GM18858 (cell line): Measurements from ENCODE around the gene RBPJL.
"Not testable (repeated sequence)": the region's sequence is repeated elsewhere in the genome, so short reads cannot be mapped to it uniquely, and the experiment has no call there.

Source experiments
- ATAC-seq: cut with Tn5 transposase; IDR thresholded peaks from one replicate; pipeline ENCODE4 v1.9.1; 2021; ENCODE audit not compliant: unreplicated experiment

Gene RBPJL

DNA sequence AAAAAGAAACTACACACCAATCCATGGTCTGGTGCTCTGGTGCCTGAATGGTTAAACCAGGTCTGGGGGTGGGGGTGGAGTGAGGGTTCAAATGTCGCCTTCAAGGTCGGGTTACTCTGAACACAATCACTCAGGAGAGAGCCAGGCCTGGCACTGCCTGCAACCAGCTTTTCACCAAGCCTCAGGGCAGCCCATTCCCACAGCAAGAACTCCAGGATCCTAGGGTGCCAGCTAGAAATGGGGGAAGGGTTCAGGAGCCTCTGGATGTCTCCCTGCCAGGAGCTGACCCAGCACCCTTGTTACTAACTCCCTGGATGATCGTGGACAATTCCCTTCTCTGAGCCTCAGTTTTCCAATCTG is 34.9 kb downstream of the RBPJL start:
- ATAC-seq = no peak

DNA sequence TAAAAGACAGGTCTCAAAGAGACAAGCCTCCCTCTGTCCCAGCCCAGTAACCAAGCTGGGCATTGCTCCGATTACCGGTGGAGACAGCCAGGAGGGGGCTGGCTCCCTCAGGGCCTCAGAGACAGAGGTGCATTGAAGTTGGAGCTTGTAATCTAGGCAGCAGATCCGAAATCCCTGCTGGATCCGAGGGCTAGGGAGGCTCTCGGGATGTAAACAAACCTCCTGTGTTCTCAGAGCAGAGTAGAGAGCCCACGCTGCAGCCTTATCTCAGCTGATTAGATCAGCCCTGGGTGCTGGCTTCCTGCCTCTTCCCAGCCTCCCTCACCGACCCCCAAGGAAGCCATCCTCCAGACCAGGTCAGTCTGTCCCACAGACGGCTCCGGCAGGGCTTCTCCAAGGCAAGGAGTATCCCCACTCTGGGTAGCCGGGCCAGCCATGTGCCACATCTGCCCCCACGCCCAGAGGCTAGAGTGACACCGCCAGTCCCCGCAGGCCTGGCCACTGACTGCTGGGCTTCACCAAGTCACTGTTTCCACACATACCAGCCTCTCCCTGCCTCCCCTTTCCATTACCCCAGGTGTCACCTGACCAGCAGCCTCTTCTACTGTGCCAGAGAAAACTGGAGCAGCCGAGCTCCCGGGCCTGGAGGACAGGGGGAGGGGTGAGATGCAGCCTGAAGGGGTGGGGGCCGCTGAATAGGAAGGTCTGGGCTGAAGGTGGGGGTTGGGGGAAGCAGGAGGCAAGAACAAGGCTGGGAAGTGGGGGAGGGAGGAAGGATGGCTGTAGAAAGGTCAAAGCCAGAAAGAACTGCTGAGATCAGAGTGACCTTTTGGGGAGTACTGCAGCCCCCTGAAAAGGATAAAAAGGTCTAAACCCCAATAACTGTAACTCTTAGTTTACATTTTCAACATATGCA is 35.6 kb downstream of the RBPJL start:
- ATAC-seq = no peak

DNA sequence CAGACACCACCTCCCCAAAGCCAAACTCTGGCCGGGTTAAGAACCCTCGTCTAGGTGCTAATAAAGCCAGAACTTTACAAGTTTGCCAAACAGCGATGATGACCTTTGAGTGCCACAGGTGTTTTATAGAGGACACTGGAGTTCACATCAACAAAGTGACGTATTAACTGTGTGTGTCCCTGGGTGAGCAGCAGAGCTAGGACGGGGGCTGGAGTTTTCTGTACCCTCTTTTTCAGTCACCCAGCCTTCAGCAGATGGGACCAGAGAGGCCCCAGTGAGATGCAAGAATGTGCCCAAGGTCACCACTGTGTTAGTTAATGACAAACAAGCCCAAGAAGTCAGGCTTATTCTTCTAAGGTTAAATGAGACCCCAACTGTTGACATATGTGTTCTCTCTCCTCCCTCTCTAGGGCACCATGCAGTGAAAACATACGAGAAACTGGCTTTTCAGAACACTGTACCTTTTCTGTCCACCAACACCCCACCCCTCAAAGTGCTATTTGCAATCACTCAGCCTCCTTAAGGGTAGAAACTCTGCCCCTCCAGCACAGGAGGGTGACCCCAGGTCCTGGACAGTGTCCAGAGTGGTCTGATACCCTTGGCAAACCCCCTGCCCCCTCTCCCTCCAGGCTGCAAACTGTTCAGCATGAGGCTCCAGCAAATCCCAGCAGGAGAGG is 36.4 kb downstream of the RBPJL start:
- ATAC-seq = no peak

DNA sequence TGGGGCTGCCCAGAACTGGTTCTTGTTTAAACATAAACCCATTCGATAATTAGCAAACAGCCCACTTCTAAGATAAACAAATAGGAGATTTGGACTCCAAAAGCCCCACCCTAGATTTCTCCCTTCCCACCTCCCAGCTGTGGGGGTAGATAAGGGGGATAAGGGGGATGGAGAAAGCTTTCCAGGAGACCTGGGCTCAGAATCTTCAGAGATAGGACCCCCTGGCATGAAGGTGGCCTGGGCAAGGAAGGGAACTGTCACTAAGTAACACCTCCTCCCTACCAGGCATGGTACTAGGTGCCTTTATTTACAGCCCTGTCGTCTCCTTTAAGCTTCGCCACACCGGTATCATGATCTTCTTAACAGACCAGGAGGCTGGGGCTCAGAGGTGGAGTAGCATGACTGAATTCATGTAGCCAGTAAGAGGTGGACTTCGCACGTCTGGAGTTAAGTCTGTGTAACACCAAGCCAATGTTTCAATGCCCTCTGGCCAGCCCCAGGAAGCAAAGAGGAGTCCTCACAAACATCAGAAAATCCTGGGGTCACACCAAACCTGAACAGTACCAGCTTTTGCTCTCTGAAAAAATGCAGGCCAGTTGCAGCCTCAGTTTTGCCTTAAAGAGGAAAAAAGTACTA is 37.0 kb downstream of the RBPJL start:
- no peak for ATAC-seq

DNA sequence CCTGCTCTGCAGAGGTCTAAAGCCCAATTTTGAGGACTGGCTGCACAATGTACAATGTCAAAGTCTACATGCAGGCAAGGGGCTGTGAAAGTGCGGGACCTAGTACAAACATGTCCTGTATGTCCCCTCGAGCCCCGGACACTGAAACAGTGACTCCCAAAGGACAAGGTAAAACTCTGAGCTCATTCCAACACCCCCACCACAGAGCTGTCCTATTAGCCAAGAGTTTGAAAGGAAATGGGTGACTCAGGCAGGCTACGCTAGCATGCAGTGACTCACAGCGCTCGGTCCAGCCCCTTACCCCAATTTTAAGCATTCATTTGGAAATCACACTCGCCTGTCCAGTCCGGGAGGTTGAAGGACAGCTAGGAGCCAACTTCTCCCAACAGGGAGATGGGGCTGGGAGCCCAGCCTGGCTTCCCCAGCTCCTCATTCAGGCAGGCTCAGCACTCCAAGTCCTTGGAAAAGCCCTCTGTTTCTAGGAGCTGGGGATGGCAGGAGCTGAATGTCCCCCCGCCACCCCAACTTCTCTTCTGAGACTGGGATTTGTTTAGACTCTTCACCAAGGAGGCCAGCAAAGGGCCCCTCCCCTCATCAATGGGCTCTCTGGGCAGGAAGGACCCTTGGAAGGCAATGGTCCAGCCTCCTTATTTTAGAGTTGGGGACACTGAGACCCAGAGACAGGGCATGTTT is 37.7 kb downstream of the RBPJL start:
- ATAC-seq = no peak

DNA sequence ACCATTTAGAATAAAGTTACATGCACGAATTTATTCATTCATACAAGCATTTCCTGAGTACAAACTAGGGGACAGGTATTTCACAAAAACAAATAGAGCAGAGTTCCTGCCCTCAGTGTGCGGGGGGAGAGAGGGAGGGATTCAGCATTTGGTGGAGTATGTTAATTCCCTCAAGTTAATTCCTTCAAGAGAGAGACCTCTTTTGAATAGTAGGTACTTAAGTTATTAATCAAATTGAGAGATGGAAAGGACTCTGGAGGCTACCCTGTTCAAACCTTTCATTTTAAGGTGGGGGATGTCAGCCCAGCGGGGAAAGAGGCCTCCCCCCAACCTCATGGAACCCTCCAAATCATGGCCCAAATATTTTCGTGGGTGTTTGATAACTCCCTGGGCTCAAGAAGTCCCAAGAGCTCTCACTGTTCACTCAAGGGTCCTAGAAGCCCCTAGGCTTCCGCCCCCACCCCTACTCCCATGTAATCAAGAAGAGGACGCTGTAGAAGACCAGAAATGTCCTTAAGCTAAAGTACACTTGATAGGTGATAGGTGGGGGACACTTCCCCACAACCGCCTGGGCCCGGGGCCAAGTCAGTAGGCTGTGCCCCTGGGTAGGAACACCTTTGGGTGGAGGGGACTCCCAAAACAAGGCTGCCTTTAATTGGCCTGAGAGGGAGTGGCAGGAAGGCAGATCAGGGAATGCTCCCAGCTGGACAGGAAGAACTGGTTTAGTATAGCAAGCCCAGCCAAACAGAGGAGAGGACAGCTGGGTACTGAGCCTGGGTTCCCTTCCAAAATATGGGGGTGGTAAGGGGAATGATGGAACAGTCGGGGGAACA is 38.7 kb downstream of the RBPJL start:
- no peak for ATAC-seq

DNA sequence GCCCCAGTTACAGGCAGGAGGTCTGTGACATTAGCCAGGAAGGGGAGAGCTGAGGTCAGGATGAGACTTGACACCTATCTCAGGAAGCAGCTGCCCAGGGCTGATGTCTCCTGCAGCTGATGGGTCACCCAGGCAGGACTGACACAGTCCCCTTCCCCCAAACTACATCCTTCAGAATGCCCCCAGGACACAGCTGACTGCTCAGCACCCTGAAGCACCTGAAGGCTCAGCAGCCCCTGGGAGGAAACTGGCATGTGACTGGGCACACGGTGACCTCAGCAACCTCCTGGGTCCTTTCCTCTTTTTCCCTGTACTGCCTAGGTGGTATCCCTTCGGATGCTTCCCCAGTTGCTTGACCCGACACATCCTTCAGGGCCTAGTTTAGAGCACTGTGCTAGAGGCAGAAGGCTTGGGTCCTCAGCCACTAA is 39.7 kb downstream of the RBPJL start:
- ATAC-seq = no peak

DNA sequence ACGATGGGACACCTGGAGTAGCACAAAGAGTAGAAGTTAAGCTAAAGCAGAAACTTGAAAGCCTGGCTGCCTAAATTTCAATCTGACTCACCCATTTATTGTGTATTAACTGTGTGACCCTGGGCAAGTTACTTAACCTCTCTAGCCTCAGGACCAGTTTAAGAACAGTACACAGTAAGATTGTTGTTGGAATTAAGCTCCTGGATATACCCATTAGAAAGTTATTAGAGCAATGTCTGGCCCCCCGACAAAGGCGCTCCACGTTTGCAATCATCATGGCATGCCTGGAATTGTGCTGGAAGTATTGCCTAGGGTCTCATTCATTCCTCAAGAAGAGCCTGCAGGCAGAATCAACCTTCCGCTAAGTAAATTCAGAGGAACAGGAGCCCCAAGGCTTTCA is 40.2 kb downstream of the RBPJL start:
- ATAC-seq = no peak

DNA sequence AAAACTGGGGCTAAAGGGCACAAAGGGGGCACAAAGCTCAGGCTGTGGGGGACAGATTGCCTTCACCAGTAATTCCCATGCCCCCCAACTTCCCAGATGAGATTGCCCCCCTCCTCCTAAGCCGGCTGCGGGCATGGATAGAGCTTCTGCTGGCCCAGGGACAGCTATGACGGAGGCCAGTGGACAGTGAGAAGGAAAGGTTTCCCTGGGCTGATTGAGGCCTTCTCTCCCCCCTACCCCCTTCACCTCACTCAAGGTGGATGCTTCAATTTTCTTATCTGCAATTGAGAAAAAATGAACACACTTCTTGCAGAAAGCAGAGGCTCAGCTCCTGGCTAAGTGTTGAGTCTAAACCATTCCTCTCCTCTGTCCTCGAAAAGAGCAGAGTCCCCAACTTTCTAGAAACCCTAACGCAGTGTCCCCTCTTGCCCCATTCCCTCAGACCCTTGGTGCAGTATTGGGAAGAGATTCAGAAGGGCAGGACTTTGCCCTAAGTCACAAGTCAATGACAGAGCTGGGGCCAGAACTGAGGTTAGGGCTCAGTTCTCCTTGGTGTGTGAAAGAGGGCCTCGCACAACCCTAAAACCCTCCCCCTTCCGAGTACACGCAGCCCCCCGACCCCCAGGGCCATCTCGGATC is 40.8 kb downstream of the RBPJL start:
- no peak for ATAC-seq

DNA sequence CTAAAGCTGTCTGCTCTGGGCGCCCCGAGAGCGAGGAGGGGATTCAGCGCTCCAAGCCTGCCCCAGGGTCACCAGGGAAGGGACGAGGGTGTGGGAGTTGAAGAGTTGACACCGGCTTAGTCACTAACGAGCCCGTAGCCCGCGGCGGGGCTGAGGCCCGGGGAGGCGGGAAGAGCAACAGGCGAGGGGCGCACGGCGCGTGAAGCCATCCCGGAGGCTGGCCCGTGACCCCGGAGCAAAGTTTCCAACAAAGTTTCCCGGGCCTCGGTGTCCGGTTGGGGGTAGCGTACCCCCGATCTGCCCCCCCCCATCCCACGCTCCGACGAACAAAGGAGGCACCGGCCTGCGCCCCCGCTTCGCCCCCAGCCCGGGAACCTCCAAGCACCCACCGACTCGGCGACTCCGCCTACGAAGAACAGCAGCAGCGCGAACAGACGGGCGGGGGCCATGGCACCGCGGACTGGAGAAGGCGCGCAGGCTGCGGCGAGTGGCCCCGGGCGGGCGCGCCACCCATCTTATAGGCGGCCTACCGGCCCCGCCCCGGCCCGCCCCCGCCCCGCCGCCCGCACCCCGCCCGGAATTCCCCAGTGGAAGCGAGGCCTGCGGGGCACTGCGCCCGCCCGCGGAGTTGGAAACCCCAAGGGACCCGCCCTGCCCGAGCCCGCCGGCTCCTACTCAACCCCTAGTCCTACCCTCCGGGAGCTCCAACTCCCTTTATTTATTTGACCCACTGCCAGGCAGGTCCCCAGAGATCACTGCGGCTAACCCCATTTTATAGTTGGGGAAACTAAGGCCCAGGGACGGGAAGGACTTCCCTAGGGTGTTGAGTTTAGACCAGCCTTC is 41.5 kb downstream of the RBPJL start, which contains the start of gene SDC4:
TSS of gene SDC4 (minus strand) at position 489 of the 843 bp plus-strand sequence. CDS start at position 449, 40 bp downstream.
- ATAC-seq = no peak

DNA sequence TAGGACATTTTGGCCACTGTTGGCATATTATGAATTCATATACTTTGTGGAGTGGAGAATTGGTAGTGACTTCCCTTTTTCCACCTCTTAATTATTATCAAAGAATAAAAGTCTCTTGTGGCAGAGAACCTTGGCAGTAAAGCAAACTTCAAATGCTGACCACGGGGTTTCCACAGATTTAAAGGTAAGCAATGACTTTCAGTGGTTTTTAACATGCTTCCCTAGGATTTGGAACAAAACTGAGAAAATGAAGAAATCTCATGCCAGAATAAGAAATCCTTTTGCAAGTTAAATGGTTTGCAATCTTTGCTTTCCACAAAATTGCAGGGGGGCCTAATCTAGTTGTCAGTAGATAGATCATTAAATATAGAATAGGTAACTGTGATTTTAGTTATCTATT is 43.6 kb downstream of the RBPJL start:
- ATAC-seq = no peak

DNA sequence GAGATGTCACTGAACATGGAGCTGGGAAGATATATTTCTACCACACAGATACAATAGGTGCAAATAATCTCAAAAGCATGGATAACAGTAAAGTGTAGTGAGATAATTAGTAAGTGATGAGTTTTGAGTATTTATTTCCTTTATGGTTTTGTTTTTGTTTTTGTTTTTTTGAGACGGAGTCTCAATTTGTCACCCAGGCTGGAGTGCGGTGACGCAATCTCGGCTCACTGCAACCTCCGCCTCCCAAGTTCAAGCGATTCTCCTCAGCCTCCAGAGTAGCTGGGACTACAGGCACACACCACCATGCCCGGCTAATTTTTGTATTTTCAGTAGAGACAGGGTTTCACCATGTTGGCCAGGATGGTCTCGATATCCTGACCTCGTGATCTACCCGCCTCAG is 44.2 kb downstream of the RBPJL start:
- ATAC-seq = not testable (repeated sequence)

DNA sequence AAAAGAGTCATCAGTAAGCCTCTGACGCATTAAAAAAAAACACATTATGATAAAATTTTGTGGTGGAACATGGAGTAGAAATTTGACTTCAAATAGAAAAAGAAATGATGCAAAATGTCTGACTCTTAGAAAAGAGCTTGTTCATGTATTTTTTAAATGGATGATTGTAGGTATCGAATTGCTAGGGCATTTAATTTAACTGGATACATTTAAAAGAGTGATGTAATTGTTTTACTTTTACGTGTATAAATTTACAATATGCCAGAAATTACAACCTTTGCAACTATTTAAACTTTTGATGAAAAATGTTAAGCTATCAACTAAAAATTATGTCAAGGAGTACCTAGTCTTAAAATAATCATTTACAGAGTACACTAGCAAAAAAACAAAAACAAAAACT is 46.1 kb downstream of the RBPJL start:
- ATAC-seq = no peak

DNA sequence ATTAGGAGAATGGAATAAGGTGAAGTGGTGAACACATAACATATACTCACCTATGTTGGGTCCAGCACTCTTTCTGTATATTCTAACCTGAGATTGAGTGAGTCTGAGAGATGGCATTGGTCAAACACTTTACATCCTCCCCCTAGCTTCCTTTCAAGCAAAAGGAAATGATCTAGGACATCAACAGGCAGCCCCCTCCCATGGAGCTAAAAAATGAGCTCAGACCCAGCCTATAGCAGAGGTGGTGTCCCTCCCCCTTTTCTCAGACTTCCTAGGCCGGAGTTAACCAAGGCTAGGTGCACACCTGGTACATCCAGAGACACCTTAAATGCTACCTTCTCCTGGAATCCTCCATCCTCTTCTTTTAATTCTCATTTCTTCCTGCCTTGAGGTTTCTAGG is 47.1 kb downstream of the RBPJL start:
- no peak for ATAC-seq

DNA sequence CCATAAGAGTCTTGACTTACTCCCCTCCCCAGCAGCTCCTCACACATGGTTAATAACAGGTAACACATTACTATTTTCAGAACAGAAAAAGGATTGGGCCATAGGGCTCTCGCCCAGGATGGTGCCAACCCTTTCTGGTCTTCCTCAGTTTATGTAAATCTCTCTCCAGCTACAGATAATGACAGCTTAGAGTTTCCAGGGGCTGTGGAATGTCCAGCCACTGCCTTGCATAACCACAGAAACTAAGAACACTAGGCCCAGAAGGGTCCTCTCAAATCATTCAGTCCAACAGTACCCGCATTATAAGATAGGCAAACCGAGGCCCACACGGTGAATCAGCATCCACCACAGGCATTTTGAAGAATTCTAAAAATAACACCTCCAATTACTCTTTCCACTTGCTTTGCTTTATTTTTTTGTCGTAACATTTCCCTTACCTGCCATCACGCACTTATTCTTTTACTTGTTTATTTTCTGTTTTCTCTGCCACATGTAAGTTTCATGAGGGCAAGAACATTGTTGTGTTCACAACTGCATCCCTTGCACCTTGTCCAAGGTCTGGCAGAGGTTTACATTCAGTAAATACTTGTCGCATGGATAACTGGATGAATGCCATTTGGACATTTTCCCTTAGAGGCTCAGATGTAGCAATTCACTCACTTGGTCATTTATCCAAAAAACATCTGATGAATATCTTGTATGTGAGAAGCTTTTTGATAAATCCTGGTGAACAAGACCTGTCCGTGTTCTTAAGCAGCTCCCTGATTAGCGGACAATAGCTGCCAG is 48.0 kb downstream of the RBPJL start:
- no peak for ATAC-seq

DNA sequence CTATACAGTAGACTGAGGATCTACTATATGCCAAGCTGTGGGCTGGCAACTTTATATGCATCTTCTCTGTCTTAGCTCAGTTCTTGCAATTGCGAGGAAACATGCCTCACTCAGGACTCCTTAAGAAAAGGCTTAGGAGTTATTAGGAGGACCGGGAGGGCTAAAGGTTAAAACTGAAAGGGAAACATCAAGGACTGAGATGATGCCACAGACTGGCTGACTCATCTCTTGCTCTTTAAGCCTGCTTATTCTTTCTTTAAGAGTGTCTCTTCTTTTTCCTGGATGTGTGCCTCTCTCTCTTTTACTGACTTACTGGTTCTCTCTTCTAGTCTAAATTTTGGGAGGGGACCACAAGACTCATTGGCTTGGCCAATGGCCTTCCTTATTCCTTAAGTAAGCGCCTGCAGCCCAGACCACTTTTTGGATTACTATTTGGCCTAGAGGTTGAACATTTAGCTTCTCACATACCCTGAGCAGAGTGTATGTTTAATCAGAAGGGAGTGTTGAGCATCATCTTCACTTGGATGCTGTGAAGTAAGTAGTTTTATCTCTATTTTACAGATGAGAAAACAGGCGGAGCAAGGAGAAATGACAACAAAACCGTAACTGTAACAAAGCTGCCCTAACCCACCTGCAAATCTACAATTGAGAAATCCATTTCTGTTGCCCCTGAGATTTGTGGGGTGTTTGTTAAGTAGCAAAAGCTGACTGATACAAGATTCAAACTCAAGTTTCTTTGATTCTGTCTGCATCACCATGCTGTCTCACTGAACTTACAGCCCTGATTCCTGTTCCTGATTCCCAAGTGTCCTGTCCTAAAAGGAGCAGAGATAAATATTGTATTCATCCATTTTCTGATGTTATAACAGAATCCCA is 48.8 kb downstream of the RBPJL start:
- ATAC-seq = no peak
